GM12872 (cell line): ENCODE measurements around the gene AK8.

Experiments used
- CTCF ChIP-seq: IDR thresholded peaks from 3 replicates; pipeline ENCODE4 v1.5.1; 2011; ENCODE audit warnings: low read depth, mild to moderate bottlenecking, low read length, moderate library complexity; ENCODE audit not compliant: insufficient read depth

The AK8 gene

GRCh38 chr9:132749306-132749705 lies 128.8 kb downstream of the AK8 start:
- TF ChIP-seq CTCF: no peak

GRCh38 chr9:132748450-132748849 lies 129.6 kb downstream of the AK8 start:
- TF ChIP-seq CTCF: no peak

GRCh38 chr9:132745756-132746709 lies 132.1 kb downstream of the AK8 start:
- no peak for TF ChIP-seq CTCF

- TF ChIP-seq CTCF: no peak
These were observed 133.0 kb downstream of the AK8 start for GRCh38 chr9:132744881-132745755.

- TF ChIP-seq CTCF: no peak
These were observed 134.1 kb downstream of the AK8 start for GRCh38 chr9:132743931-132744479.

GRCh38 chr9:132742821-132743311 lies 135.2 kb downstream of the AK8 start:
- TF ChIP-seq CTCF: no peak
